ENCODE results near the gene CAB39. TPM values are rescaled to one million over a fixed set of nuclear protein-coding genes. Genes with fewer than 3 reads are reported as not detected.
"Not testable (repeated sequence)": the region's sequence is repeated elsewhere in the genome, so short reads cannot be mapped to it uniquely, and the experiment has no call there.

The CAB39 gene
- total and polyA plus RNA-seq, 2 of the 8 experiments (the other 6 are each of a cell fraction or from before 2014, with no cell fraction given) = 16.4 to 50.5 TPM

- H2BK5ac ChIP-seq (ENCODE audit: low read depth, low read length); POLR2A ChIA-PET (ENCODE audit: partially characterized antibody); H2BK120ac ChIP-seq (replicated peaks; ENCODE audit: low read depth, low read length); H3K79me2 ChIP-seq (ENCODE audit: control insufficient read depth in 1 of 2, insufficient read depth in 2 of 2, low read length in 2 of 2); H3K9ac ChIP-seq (replicated peaks in 1 of 4; ENCODE audit: extremely low read depth in 1 of 4, low read depth in 3 of 4, low read length in 3 of 4); H3K14ac ChIP-seq (ENCODE audit: insufficient read length); H2AK5ac ChIP-seq (ENCODE audit: low read depth, low read length); H2BK12ac ChIP-seq (ENCODE audit: low read depth, low read length); DNase-seq (ENCODE audit: low read depth in 1 of 2, low spot score in 2 of 2); H3K27me3 ChIP-seq (replicated peaks in 1 of 4; ENCODE audit: control insufficient read depth in 3 of 4, extremely low read depth in 1 of 4, insufficient read depth in 3 of 4, low read length in 3 of 4); H3K23ac ChIP-seq (ENCODE audit: insufficient read length); H3K18ac ChIP-seq (ENCODE audit: extremely low read depth, low read length); H3K9me3 ChIP-seq (ENCODE audit: insufficient read depth in 2 of 2, low read depth in 1 of 2, low read length in 1 of 2); H4K91ac ChIP-seq (replicated peaks; ENCODE audit: insufficient read length, low read length); H3K4me3 ChIP-seq (ENCODE audit: extremely low read depth in 1 of 4, insufficient read depth in 2 of 4, low read depth in 3 of 4, low read length in 4 of 4); H4K8ac ChIP-seq (ENCODE audit: extremely low read depth, insufficient read depth, low read length); H2BK15ac ChIP-seq (ENCODE audit: low read length); H3K56ac ChIP-seq (replicated peaks; ENCODE audit: insufficient read length, low read depth, low read length); FAIRE-seq; H2AFZ ChIP-seq (ENCODE audit: low read length); H3K27ac ChIP-seq (ENCODE audit: low read depth, low read length); H2BK20ac ChIP-seq (ENCODE audit: low read length); H3K23me2 ChIP-seq (ENCODE audit: low read depth, low read length); H4K20me1 ChIP-seq (replicated peaks in 1 of 2; ENCODE audit: control insufficient read depth in 1 of 2, insufficient read depth in 2 of 2, low read length in 2 of 2); H3K79me1 ChIP-seq (ENCODE audit: low read depth, low read length); H3K4me1 ChIP-seq (replicated peaks in 1 of 4; ENCODE audit: control insufficient read depth in 3 of 4, insufficient read depth in 4 of 4, low read length in 3 of 4); H3K4me2 ChIP-seq (ENCODE audit: insufficient read depth in 1 of 2, low read depth in 2 of 2, low read length in 2 of 2); H3K4ac ChIP-seq (replicated peaks; ENCODE audit: insufficient read length, low read depth, low read length); H3K36me3 ChIP-seq (ENCODE audit: control insufficient read depth in 2 of 4, insufficient read depth in 4 of 4, low read length in 3 of 4); H4K5ac ChIP-seq (ENCODE audit: insufficient read length, low read depth, low read length): not testable (repeated sequence)
- WGBS, 2 experiments (ENCODE audit: extremely low coverage in 1 of 2, insufficient coverage in 1 of 2, insufficient read length in 1 of 2, insufficient replicate concordance in 2 of 2, low coverage in 1 of 2, low lambda C conversion rate in 2 of 2, missing lambda C conversion rate in 1 of 2) = 88% methylated on average over 3 of the region's 3 CpGs; no CpG with 5 or more reads in 1 of the 2 experiments
- CTCF ChIA-PET (ENCODE audit: partially characterized antibody) = interaction anchor here (1.2 kb wide), 1 partner anchor 83 kb away, joined by 3 read pairs; no protein-coding TSS in a partner anchor
Measured at GRCh38 chr2:230698753-230699152, 13.9 kb upstream of the CAB39 start.

All from H1 (cell line).